Measurements from ENCODE around the gene MICB.
A peak's percentile ranks its signal among the peaks of the same experiment; 100 is the strongest.
"Not testable (repeated sequence)": the region's sequence is repeated elsewhere in the genome, so short reads cannot be mapped to it uniquely, and the experiment has no call there.

Gene MICB

DNA sequence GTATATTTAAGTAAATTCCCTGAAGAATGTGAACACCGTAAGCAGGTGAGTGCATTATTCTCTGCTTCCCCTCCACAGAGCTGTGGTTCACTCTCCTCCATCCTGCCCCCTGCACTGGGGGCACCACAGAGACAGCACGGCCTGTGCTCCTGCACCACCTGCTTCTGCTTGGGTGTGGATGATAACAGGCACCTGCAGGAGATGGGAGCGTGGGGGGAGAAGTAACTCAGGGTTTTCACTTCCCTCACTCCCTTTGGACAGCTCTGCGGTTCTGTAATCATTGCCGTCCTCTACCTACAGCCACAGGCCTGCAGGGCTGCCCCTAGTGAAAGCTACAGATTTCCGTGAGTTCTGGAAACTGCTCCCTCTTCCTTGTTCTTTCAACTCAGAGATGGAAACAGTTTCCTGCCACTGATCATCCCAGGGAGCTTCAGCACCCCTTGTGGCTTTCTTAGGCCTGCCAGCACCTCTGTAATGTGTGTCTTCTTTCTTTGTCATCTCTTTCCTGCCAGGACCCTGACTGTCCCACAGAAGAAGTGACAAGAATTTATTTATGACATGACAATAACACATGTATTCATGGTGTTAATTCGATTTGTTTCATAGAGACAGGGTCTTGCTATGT lies 21.3 kb upstream of the MICB start:
- DNase-seq = no peak

DNA sequence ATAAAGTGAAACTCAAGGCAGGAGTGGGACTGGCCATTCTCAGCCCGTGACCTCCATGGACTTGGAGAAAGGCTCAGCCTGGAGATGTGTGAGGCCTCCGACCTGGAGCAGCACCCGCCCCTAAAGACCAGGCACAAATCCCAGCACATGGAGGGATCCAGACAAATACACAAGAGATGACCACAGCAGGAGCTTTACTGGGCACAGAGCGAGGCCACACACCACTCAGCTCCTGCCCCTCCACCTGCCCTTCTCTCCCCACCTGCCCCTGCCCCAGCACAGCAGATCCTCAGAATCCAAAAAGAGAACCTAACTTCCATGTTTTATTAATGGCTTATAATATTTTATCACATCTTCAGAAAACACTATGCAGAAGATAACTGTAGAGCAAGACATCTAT lies 20.4 kb upstream of the MICB start:
- no peak for DNase-seq

DNA sequence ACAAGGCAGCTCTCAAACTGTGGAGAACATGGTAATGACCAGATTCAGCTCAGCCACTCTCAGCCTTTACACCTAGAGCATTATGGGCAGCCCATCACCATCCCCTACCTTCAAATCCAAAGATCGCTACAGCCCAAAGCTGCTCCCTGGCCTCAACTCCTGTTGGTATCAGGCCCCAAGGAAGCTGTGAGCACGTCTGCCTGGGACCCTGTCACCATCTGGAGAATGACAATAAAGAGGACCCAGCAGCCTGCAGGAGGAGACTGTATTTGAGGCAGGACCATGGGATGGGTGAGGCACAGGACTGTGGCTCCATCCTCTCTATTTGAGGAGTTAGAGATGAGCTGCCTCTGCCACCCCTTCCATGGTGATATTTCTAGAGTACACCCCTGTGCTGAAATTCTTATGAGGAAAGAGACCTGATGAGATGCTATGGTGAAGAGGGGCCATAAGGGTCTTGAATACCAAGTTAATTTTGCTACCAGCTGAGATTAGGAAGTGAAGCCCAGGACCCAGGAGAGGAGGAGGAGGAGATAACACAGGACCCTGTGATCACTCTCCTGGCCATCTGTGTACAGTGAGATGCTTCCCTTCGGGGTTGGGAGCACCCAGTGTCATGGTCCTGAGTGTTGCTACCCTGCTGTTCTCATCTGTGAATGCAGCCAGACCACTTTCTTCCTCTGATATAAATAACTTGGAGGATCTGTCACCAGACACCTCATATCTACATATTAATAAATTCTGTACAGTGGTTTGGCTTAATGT lies 19.6 kb upstream of the MICB start:
- DNase-seq = no peak

DNA sequence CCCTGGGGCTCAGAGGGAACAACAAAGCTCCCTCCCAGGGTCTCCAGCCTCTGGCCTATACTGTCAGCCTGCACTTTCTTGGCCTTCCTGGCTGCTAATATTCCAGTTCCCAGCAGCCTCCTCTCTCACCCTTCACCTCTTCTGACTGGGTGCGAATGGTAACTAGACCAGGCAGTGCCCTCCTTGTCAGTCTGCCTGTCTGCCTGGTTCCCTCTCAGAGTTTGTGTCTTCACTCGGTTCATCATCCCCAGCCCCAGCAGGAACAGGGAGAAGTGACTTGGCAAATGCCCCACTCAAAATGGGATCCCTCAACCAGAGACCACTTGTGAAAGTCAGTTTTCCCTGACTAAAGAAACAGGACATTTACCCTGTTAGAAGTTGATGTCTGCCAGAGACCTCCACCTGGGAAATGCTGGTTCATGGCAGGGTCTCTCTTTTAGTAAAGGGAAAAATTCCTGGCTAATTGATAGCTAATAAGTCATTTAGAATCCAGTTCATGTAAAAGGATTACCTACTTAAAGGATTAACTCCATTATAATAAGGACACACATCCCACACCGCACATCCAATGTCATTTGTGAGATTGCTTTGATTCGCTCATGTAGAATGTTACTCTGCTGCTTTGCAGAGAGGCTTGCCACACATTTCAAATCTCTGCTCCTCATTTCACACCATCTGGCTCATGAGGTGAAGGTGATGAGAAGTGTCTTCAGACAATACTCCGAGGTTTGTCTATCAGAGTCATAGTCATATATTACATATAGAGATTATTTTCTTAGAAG lies 18.6 kb upstream of the MICB start:
- DNase-seq = no peak

DNA sequence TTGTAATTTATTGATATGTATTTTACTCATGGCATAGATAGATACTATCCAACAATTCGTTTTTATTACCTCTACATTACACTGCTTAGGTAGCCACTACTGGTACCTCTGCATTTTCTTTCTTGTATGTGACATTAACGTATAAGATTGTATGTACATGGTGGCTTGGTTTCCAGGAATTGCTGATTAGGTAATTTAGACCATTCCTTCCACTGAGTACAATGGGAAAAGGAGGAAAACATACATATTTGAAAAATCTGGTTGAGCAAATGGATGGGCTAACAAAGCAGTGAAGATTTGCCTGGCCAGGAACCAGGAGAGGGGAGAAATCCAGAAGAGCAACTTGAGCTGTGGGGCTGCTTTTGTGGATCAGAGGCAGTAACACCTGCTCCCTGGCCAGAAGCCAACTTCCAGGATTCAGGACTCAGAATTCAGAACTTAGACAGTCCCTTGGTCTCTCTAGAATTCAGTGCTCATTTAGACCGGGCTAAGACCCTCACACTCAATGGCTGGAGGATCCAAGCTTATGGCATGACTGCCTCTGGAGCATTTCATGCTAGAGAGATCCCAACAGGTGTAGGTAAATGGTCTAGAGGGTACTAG lies 17.9 kb upstream of the MICB start:
- no peak for DNase-seq

DNA sequence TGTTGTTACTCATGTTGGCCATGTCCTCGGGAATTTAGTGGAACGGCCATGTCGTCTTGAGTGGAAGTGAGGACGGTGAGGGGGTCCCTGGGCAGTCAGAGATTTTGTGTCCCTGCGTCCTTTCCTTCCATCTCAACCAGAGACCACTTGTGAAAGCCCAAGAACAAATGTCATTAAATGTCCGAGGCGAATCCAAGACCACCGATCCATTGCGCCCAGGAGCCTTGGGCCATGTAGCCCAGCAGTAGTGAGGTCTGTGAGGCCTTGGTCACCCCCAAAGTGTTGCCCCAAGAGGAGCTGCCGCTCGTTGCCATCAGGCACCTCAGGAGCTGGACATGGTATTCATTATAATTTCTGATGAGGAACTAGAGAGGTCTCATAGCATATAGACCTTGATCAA lies 17.4 kb upstream of the MICB start:
- no peak for DNase-seq

DNA sequence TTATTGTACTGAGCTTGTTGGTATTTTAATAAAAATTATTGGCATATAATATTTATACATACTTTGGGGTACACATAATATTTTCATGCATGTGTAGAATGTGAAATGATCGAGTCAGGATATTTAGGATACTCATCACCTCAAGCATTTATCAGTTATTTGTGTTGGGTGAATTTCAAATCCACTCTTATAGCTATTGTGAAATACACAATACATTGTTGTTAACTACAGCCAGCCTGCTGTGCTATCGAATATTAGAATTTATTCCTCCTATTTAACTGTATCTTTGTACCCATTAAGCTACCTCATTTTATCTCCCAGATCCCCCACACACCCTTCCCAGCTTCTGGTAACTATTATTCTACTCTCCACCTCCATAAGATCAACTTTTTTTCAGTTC lies 14.6 kb upstream of the MICB start:
- DNase-seq = no peak

DNA sequence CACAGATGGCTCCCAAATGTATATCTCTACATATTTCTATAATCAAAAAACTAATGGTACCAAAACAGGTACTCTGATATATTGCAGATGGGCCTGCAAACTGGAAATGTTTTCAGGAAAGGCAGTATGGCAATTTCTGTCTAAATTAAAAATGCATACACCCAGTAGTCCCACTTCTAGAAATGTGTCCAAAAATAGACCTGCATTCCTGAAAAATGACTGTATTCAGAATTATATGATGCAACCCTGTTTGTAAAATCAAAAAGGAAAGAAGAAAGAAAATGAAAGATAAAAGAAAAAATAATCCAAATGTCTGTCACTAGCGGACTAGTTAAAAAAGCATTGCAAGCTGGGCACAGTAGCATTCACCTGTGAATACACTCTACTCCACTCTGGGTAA lies 12.9 kb upstream of the MICB start:
- no peak for DNase-seq

DNA sequence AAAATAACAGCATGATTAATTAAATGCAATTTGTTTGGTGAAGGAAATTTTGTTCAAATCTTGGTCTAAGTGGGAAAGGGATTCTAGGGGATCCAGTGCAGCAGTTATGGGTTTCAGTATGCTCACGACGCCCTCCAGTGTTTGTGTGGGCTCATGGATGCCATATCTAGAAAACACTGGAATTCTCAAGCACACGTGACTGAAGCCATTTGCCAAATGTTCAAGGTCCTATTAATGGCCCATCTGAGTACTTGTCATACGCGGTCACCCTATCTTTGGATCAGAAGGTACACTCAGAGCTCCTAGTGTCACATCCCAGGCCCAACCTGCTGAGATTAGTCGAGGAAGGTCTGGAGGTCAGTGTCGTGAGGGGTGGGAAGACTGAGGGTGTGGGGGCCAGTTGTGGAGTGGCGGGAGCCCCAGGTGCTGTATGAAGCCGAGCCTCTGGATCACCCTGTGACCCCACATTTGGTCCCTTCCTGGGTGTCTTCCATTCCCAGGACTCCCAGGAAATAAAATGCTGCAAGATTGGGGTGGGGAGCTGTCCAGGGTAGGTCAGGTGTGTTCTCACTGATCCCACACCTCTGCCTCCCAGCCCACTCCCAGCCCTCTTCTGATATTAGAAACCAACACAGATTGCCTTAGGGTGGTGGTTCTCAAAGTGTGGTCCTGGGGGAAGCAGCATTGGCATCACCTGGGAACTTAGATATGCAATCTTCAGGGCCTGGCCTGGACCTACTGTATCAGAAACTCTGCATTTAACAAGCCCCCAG lies 11.7 kb upstream of the MICB start:
- not testable (repeated sequence) for DNase-seq

DNA sequence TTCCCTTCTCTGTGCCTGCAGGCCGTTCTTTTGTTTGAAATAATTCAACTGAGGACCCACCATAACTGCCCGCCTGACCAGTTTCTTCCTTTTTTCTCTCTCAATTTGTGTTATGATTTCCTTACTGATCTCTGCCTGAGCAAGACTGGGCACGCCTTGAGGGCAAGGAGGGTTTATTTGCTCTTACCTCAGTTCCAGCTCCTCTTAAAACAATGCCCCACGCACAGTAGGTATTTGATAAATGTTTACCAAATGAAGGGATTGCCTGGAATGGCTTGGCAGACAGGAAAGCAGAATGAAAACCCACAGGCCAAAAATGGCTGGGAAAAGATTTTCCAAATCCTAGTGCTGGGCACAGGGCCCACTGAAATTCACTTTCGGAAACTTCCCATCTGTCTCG lies 10.3 kb upstream of the MICB start:
- DNase-seq = not testable (repeated sequence)

DNA sequence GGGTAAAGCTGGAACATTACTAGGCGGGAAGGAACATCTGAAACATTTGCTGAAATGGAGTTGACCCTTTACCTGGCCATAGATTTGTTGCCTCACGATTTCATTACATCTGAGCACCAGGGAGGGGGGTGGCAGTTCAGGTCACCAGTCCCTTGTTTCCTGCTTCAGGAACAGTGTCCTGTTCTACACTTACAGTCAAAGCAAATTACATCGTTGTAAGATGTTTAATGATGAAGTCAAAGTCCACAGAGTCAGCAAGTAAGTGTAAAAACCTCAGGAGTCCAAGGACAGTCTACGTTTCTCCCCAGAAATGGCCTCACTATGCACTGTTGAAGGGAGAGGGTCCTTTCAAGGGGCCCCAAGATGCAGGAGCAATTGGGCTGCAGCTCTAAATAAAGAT lies 8.9 kb upstream of the MICB start:
- DNase-seq = no peak

DNA sequence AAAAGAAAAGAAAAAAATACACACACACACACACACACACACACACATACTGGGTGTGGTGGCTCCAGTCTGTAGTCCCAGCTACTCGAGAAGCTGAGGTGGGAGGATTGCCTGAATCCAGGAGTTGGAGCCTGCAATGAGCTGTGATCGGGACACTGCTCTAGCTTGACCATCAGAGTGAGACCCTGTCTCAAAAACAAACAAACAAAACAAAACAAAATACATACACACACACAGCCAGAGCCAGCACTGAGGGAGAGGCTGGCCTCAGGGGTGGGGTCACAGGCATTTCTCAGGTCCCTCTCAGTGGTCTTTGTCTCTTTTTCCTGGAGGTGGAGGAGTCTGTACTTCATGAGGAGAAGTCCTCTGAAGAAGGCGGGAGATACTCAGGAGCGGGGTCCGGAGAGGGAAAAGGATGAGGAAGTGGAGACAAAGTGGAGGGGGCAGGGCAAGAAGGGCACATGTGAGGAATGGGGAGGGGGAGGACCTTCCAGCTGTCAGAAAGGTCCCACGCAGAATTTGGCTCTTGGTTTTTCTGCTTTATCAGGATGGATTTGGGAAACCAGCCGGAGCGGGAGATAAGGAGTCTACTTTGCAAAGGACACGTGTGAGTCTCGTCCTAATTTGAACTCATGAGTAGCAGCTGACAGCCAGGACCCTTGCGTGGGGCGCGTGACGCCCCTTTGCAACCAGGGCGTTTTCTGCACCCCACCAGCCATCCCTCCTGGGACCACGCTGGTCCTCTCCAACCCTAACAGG lies 7.7 kb upstream of the MICB start:
- no peak for DNase-seq

DNA sequence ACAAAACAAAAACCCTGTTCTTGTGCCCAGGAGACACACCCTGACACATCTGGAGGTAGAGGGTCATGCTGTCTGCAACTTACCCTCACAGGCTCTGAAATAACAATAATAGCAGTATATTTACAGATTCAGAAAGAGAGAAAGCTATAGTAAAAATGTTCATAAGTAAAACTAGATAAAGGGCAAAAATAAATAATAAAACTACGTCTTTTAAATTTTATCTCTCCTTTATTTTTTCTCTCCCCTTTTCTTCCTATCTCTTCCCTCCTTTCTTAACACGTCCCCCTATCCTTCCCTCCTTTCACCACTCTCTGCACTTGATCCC lies 4.4 kb upstream of the MICB start:
- DNase-seq = not testable (repeated sequence)

DNA sequence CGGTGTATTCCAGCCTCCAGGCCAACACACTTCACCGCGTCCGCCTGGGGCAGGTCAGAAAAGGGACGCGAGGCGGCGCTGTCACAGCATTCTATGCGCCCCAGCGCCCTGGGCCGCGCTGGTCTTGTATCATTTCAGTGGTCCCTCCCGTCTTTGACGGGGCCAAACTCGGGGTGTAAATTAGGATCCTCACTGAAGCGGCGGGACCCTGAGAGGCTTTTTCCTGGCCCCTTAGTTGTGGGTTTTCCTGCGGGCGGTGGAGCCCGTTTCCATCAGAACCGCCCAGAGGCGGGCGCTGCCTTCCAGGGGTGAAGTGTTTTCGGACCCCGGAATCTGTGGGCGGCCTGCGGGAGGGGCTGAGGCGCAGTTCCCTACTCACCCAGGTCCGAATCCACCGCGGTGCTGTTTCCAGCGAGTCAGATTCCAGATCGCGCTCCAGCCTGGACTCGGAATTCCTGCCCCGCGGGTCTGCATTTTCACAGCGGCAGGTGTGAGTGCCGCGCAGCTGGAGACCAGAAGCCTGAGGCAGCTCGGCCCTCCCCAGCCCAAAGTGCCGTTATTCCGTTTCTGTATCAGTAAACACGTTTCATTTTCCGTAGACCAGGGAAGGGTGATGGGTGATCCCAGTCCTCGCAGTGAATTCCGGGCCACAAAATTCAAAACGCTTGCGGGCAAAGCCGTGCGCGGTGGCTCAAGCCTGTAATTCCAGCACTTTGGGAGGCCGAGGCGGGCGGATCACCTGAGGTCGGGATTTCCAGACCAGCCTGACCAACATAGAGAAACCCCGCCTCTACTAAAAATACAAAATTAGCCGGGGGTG lies 3.9 kb upstream of the MICB start:
- DNase-seq = peak; percentile 60

DNA sequence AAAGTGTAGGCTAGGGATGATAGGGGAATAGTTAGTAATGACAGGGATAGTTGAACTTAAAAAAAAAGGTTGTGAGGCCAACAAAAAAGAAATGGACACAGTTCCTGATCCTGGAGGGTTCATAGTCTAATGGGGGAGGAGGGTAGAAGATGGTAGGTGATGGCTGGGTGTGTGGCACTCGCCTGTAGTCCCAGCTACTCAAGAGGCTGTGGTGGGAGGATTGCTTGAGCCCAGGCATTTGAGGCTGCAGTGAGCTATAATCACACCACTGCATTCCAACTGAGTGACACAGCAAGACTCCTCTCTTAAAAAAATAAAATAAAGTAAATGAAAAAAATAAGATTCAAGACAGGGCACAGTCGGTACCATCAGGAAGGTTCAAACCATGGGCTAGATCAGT lies 2.4 kb upstream of the MICB start:
- DNase-seq = no peak

DNA sequence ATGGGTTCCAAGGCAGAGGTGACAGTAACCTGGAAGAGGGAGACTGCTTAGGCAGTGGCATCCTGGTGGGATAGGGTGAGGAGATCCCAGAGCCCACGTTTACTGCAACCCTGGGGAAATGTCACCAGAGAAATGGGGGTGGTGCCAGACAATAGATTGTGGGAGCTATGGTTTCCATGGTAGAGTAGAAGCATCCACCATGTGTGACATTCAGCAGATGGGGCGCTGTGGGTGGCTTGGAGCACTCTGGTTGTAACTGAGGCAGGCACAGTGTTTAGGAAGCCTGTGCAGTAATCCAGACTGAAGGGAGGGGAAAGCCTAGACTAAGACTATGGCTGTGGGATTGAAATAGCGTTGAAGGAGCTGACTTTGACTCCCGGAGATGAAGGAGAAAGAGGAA lies 1.1 kb upstream of the MICB start:
- DNase-seq = not testable (repeated sequence)

DNA sequence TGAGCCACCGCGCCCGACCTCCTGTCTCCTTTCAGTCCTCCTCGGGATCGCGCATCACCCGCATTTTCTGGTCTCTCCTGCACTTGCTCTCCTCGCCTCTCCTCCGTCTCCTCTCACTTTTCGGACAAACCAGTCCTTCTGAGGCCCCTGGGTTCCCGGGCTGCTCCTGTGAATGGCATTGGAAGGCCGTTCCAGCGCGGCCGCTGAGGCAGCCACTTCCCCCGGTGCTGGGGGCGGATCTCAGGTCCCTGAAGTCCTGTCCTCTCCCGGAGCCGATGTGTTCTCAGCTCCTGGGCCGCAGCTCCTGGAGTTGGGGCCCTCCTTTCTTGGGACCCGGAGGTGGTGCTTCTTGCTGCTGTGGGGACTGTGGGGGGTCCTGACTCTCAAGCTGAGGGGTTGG lies 803 bp downstream of the MICB start:
- no peak for DNase-seq

DNA sequence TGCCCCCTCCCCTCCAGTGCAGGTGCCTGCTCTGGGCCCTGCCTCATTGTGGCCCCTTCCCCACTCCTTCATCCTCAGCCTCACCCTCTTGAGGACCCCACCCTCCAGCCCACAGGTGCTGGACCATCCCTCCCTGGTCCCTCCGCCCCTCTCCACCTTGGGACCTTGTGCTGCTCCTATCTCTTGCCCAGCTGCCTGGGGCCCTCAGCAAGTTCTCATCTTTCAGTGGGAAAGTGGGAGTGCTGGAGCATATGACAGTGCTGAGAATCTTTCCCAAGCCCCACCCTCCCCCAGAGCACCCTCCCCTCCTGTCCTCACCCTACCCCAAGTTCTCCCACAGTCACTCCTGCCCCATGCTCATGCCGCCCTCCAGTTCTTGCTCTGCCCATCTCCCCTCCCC lies 1.7 kb downstream of the MICB start:
- DNase-seq = not testable (repeated sequence)

DNA sequence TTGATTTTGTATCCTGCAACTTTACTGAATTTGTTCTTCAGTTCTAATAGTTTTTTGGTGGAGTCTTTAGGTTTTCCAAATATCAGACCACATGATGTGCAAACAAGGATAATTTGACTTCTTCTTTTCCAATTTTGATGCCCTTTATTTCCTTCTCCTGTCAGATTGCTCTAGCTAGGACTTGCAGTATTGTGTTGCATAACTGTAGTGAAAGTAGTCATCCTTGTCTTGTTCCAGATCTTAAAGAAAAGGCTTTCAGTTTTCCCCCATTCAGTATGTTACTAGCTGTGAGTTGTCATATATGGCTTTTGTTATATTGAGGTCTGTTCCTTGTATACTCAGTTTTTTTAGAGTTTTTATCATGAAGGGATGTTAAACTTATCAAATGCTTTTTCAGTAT lies 4.6 kb downstream of the MICB start:
- DNase-seq = no peak

DNA sequence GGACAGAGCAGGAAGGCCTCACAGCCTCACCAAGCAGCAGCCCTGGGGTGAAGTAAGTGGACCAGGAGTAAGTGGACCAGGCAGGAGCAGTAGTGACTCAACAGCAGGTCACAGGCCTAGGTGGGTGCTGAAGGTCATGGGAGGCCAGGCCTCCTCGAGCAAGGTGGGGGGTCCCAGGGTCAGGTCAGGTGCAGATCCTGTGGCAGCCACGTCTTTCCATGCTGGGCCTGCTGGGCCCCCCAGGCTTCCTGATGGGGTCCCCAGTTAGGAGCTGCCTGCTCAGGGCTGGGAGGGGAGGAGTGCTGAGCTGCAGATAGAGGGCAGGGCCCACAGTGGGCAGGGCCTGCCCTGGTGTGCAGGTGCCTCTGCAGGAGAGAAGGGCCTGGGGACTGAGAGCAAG lies 11.1 kb downstream of the MICB start:
- not testable (repeated sequence) for DNase-seq

DNA sequence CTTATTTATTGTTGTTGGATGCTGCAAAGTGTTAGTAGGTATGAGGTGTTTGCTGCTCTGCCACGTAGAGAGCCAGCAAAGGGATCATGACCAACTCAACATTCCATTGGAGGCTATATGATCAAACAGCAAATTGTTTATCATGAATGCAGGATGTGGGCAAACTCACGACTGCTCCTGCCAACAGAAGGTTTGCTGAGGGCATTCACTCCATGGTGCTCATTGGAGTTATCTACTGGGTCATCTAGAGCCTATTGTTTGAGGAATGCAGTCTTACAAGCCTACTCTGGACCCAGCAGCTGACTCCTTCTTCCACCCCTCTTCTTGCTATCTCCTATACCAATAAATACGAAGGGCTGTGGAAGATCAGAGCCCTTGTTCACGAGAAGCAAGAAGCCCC lies 12.1 kb downstream of the MICB start:
- DNase-seq = no peak
